Liver (tissue), 9 donors: ENCODE data around the gene NPTN. TPM values are rescaled to one million over a fixed set of nuclear protein-coding genes. Genes with fewer than 3 reads are reported as not detected.

Source experiments
- DNase-seq: peaks from one replicate; pipeline ENCODE4 v3.0.0-alpha.2; 2017; ENCODE audit warnings: low spot score
- H3K27ac ChIP-seq, 2 donors: one replicate each; pipeline ENCODE4 v1.7.0; 2013; ENCODE audit warnings: inconsistent platforms in 2 of 2, low read length in 2 of 2, control low read depth in 1 of 2, low read depth in 1 of 2, mild to moderate bottlenecking in 1 of 2
- H3K27me3 ChIP-seq, 4 donors: one replicate each; pipeline versions ENCODE4 v1.6.1 to v1.7.0; 2013; ENCODE audit warnings: low read length in 3 of 4, inconsistent platforms in 1 of 4, mild to moderate bottlenecking in 1 of 4, moderate library complexity in 1 of 4; ENCODE audit not compliant: control insufficient read depth in 4 of 4, insufficient read depth in 4 of 4
- H3K36me3 ChIP-seq, 4 donors: one replicate each; pipeline versions ENCODE4 v1.6.1 to v1.7.0; 2013; ENCODE audit warnings: low read length in 3 of 4, mild to moderate bottlenecking in 3 of 4, low read depth in 1 of 4, moderate library complexity in 1 of 4; ENCODE audit not compliant: control insufficient read depth in 4 of 4, insufficient read depth in 3 of 4
- H3K4me1 ChIP-seq, 4 donors: one replicate each; pipeline versions ENCODE4 v1.6.1 to v1.7.0; 2013; ENCODE audit warnings: low read length in 3 of 4, mild to moderate bottlenecking in 3 of 4, moderate library complexity in 1 of 4; ENCODE audit not compliant: control insufficient read depth in 4 of 4, insufficient read depth in 4 of 4
- H3K4me3 ChIP-seq, 3 donors: one replicate each; pipeline versions ENCODE4 v1.6.1 to v1.7.0; 2013; ENCODE audit warnings: low read length in 3 of 3, control low read depth in 1 of 3, low read depth in 1 of 3, mild to moderate bottlenecking in 1 of 3
- H3K9ac ChIP-seq, 2 donors: one replicate each; pipeline ENCODE4 v1.7.0; 2013; ENCODE audit warnings: low read length in 2 of 2, mild to moderate bottlenecking in 2 of 2, moderate library complexity in 2 of 2, control low read depth in 1 of 2, low read depth in 1 of 2
- H3K9me3 ChIP-seq, 4 donors: one replicate each; pipeline versions ENCODE4 v1.6.1 to v1.7.0; 2013; ENCODE audit warnings: low read length in 3 of 4; ENCODE audit not compliant: control insufficient read depth in 4 of 4
- ATF3 ChIP-seq: IDR thresholded peaks from 2 replicates; pipeline ENCODE4 v1.6.1; 2016; ENCODE audit warnings: antibody characterized with exemption
- CTCF ChIP-seq: fragments of 150-350 bp; IDR thresholded peaks from 2 replicates; pipeline ENCODE4 v1.5.1; 2017; ENCODE audit warnings: improper control_type of control experiment, low read depth, low read length; ENCODE audit not compliant: missing input control
- FOXA1 ChIP-seq: IDR thresholded peaks from 2 replicates; pipeline ENCODE4 v1.6.1; 2016; ENCODE audit warnings: antibody characterized with exemption
- FOXA2 ChIP-seq: IDR thresholded peaks from 2 replicates; pipeline ENCODE4 v1.6.1; 2016; ENCODE audit warnings: antibody characterized with exemption
- GABPA ChIP-seq, 2 donors: IDR thresholded peaks in 1 of 2; conservative IDR thresholded peaks in 1 of 2; 2 replicates each; pipeline ENCODE4 v1.6.1; 2016; ENCODE audit warnings: antibody characterized with exemption in 2 of 2, mild to moderate bottlenecking in 1 of 2, moderate library complexity in 1 of 2
- HNF4G ChIP-seq: IDR thresholded peaks from 2 replicates; pipeline ENCODE4 v1.6.1; 2016; ENCODE audit warnings: antibody characterized with exemption
- JUND ChIP-seq, 2 donors: IDR thresholded peaks; 2 replicates each; pipeline ENCODE4 v1.6.1; 2016; ENCODE audit warnings: antibody characterized with exemption in 2 of 2
- MAX ChIP-seq: IDR thresholded peaks from 2 replicates; pipeline ENCODE4 v1.6.1; 2016; ENCODE audit warnings: antibody characterized with exemption
- NR2F2 ChIP-seq: IDR thresholded peaks from 2 replicates; pipeline ENCODE4 v1.6.1; 2016; ENCODE audit warnings: antibody characterized with exemption
- REST ChIP-seq: IDR thresholded peaks from 2 replicates; pipeline ENCODE4 v1.6.1; 2016; ENCODE audit warnings: antibody characterized with exemption, mild to moderate bottlenecking
- TAF1 ChIP-seq: conservative IDR thresholded peaks from 2 replicates; pipeline ENCODE4 v1.6.1; 2016; ENCODE audit warnings: antibody characterized with exemption, mild to moderate bottlenecking
- YY1 ChIP-seq: IDR thresholded peaks from 2 replicates; pipeline ENCODE4 v1.6.1; 2016; ENCODE audit warnings: antibody characterized with exemption, mild to moderate bottlenecking
- ZBTB33 ChIP-seq: IDR thresholded peaks from 2 replicates; pipeline ENCODE4 v1.6.1; 2016; ENCODE audit warnings: antibody characterized with exemption
- WGBS: extraction: QIAGEN DNeasy Blood & Tissue Kit; methylation state at CpG from one replicate; pipeline ENCODE4 v1.1.7; 2013; 5-methylcytosine and 5-hydroxymethylcytosine counted together
- polyA plus RNA-seq, 2 donors: library from polyadenylated mRNA; stranded (reverse) in 1 of 2; unstranded in 1 of 2; fragments of 200-250 nt in 1 of 2; fragments of >200 nt in 1 of 2; fragmentation: Nextera tagmentation in 1 of 2; extraction: Ambion mirVana in 1 of 2; gene quantifications; one replicate each; pipeline versions ENCODE4 v1.2.1 to v1.2.3, GENCODE V29; 2013 to 2015
- total RNA-seq, 2 donors: library from RNA; depleted of rRNA; stranded (reverse); fragments of >200 nt; gene quantifications; one replicate each; pipeline ENCODE4 v1.2.3, GENCODE V29; 2014
- donor health status: healthy.
- donor health status: healthy.
- donor health status: healthy.
- donor health status: healthy.
- donor health status: healthy.

Gene NPTN
- total and polyA plus RNA-seq, 4 donors: 16.8 to 42.4 (median 33.9) TPM

GRCh38 chr15:73679180-73679579 lies 46.0 kb upstream of the NPTN start:
- no peak overlapping the region for H3K27ac ChIP-seq
- H3K36me3 ChIP-seq: no peaks in the 10 kb centered on the region
- no peak overlapping the region for H3K4me3 ChIP-seq
- DNase-seq: no peak
- peaks cover 1 to 11% (median 7%) of the 10 kb centered on the region in 4 donors for H3K4me1 ChIP-seq
- WGBS: 88% methylated on average over 3 of the region's 3 CpGs
- no peak overlapping the region for H3K9ac ChIP-seq
- no peaks in the 10 kb centered on the region for H3K27me3 ChIP-seq
- TF ChIP-seq TAF1 (no peak), FOXA1 (no peak), REST (no peak), CTCF (no peak), JUND (IDR thresholded peaks at IDR 0.05) (no peak), GABPA (IDR thresholded peaks at IDR 0.05 in 1 of 2, conservative IDR thresholded peaks at IDR 0.05 in 1 of 2) (no peak), MAX (no peak), NR2F2 (no peak)
- H3K9me3 ChIP-seq: no peaks in the 10 kb centered on the region

GRCh38 chr15:73678498-73678897 lies 45.3 kb upstream of the NPTN start:
- H3K9ac ChIP-seq: no peak overlapping the region

More at GRCh38 chr15:73678498-73678897, 45.3 kb upstream of the NPTN start:
- Histone ChIP-seq H3K36me3 (no peaks in the 10 kb centered on the region), H3K4me3 (no peak overlapping the region), H3K27me3 (no peaks in the 10 kb centered on the region), H3K27ac (no peak overlapping the region), H3K9me3 (no peaks in the 10 kb centered on the region), H3K4me1 (peaks cover 1 to 7% (median 2%) of the 10 kb centered on the region in 4 donors)
- TF ChIP-seq JUND (IDR thresholded peaks at IDR 0.05) (no peak), ATF3 (no peak), ZBTB33 (no peak), HNF4G (no peak), GABPA (IDR thresholded peaks at IDR 0.05 in 1 of 2, conservative IDR thresholded peaks at IDR 0.05 in 1 of 2) (no peak), MAX (no peak), YY1 (no peak), FOXA2 (no peak)
- 70% methylated on average over 3 of the region's 3 CpGs for WGBS
- no peak for DNase-seq
